ENCODE data around the gene MTG2.

DNA sequence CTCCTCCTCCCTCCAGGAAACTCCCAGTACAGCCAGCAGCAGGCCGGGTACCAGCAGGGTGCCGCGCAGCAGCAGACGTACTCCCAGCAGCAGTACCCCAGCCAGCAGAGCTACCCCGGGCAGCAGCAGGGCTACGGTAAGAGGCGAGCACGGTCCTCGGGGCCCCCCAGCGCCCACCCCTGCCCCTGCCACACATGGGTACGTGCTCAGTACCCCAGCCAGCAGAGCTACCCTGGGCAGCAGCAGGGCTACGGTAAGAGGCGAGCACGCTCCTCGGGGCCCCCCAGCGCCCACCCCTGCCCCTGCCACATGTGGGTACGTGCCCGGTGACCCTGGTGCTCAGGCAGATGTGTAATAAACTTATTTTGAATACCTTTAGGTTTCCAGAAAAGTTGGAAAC lies 10.2 kb upstream of the MTG2 start:
- TF ChIP-seq, protein P1, sequence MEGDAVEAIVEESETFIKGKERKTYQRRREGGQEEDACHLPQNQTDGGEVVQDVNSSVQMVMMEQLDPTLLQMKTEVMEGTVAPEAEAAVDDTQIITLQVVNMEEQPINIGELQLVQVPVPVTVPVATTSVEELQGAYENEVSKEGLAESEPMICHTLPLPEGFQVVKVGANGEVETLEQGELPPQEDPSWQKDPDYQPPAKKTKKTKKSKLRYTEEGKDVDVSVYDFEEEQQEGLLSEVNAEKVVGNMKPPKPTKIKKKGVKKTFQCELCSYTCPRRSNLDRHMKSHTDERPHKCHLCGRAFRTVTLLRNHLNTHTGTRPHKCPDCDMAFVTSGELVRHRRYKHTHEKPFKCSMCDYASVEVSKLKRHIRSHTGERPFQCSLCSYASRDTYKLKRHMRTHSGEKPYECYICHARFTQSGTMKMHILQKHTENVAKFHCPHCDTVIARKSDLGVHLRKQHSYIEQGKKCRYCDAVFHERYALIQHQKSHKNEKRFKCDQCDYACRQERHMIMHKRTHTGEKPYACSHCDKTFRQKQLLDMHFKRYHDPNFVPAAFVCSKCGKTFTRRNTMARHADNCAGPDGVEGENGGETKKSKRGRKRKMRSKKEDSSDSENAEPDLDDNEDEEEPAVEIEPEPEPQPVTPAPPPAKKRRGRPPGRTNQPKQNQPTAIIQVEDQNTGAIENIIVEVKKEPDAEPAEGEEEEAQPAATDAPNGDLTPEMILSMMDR (conservative IDR thresholded peaks at IDR 0.05; ENCODE audit: low read depth, low read length): no peak
- TF ChIP-seq EZH2 (IDR thresholded peaks at IDR 0.05; ENCODE audit: low read length, unreplicated experiment) (no peak), EZH2phosphoT487 (IDR thresholded peaks at IDR 0.05; ENCODE audit: borderline replicate concordance, low read length) (no peak)

Data from PC-3 (cell line).